Measurements from ENCODE around the gene TPM1. TPM values are rescaled to one million over a fixed set of nuclear protein-coding genes. Genes with fewer than 3 reads are reported as not detected.

The TPM1 gene
- total and polyA plus RNA-seq, 3 experiments from 2014 or later: 8.3 to 9.9 (median 9.4) TPM

GRCh38 chr15:63072023-63072650 lies 29.6 kb downstream of the TPM1 start:
- no peak overlapping the region for H3K4me3 Mint-ChIP-seq

GRCh38 chr15:63072809-63073277 lies 30.3 kb downstream of the TPM1 start:
- Mint-ChIP-seq H3K4me1 (peaks cover 3 to 13% (median 11%) of the 10 kb centered on the region in 3 donors), H3K27ac (no peak overlapping the region), H3K27me3 (peaks cover 0 to 3% of the 10 kb centered on the region in 2 donors), H3K36me3 (peaks cover 5 to 19% (median 18%) of the 10 kb centered on the region in 3 donors), H3K4me3 (no peak overlapping the region), H3K9me3 (no peaks in the 10 kb centered on the region)
- no peaks in the 10 kb centered on the region for H3K9me3 ChIP-seq (ENCODE audit: low read length)
- DNase-seq: no peak
- H3K4me1 ChIP-seq (ENCODE audit: insufficient read depth, low read length): no peaks in the 10 kb centered on the region
- H3K4me3 ChIP-seq (ENCODE audit: low read length): no peak overlapping the region
- H3K27ac ChIP-seq (ENCODE audit: low read depth, low read length): no peak overlapping the region
- no peaks in the 10 kb centered on the region for H3K27me3 ChIP-seq (ENCODE audit: insufficient read depth, low read length, poor library complexity, severe bottlenecking)
- H3K36me3 ChIP-seq (ENCODE audit: insufficient read depth, low read length): peaks cover 5% of the 10 kb centered on the region
- ChIA-PET CTCF (interaction anchor here (1.5 kb wide), 1 partner anchor 25 kb away, joined by 7 read pairs; no protein-coding TSS in a partner anchor), POLR2A (no interaction called here)

More at GRCh38 chr15:63072023-63072650, 29.6 kb downstream of the TPM1 start:
- Mint-ChIP-seq H3K4me1 (peaks cover 3 to 11% (median 11%) of the 10 kb centered on the region in 3 donors), H3K27ac (no peak overlapping the region), H3K27me3 (peaks cover 0 to 2% of the 10 kb centered on the region in 2 donors), H3K9me3 (no peaks in the 10 kb centered on the region), H3K36me3 (peaks cover 5 to 22% (median 18%) of the 10 kb centered on the region in 3 donors)
- Histone ChIP-seq H3K27ac (ENCODE audit: low read depth, low read length) (no peak overlapping the region), H3K4me3 (ENCODE audit: low read length) (no peak overlapping the region), H3K4me1 (ENCODE audit: insufficient read depth, low read length) (no peaks in the 10 kb centered on the region), H3K36me3 (ENCODE audit: insufficient read depth, low read length) (peaks cover 6% of the 10 kb centered on the region), H3K27me3 (ENCODE audit: insufficient read depth, low read length, poor library complexity, severe bottlenecking) (no peaks in the 10 kb centered on the region), H3K9me3 (ENCODE audit: low read length) (no peaks in the 10 kb centered on the region)
- CTCF ChIA-PET: interaction anchor here (1.5 kb wide), 1 partner anchor 24 kb away, joined by 7 read pairs; no protein-coding TSS in a partner anchor
- no peak for DNase-seq
- POLR2A ChIA-PET: no interaction called here

GRCh38 chr15:63073497-63074172 lies 31.1 kb downstream of the TPM1 start:
- Histone ChIP-seq H3K36me3 (ENCODE audit: insufficient read depth, low read length) (no peaks in the 10 kb centered on the region), H3K27me3 (ENCODE audit: insufficient read depth, low read length, poor library complexity, severe bottlenecking) (no peaks in the 10 kb centered on the region), H3K27ac (ENCODE audit: low read depth, low read length) (no peak overlapping the region), H3K4me3 (ENCODE audit: low read length) (no peak overlapping the region), H3K4me1 (ENCODE audit: insufficient read depth, low read length) (no peaks in the 10 kb centered on the region), H3K9me3 (ENCODE audit: low read length) (no peaks in the 10 kb centered on the region)
- no peak for DNase-seq
- Mint-ChIP-seq H3K27ac (peak overlapping the region in 1 of 8 donors; percentile 14), H3K27me3 (peaks cover 3 to 5% of the 10 kb centered on the region in 2 donors), H3K9me3 (no peaks in the 10 kb centered on the region), H3K36me3 (peaks cover 0 to 14% (median 12%) of the 10 kb centered on the region in 3 donors), H3K4me1 (peaks cover 3 to 13% (median 11%) of the 10 kb centered on the region in 3 donors), H3K4me3 (no peak overlapping the region)
- CTCF ChIA-PET: interaction anchor here (1.5 kb wide), 1 partner anchor 25 kb away, joined by 7 read pairs; no protein-coding TSS in a partner anchor
- POLR2A ChIA-PET: no interaction called here

GRCh38 chr15:63075015-63075983 lies 32.8 kb downstream of the TPM1 start:
- no peaks in the 10 kb centered on the region for H3K9me3 ChIP-seq (ENCODE audit: low read length)
- ChIA-PET POLR2A (no interaction called here), CTCF (no interaction called here)
- no peak for DNase-seq
- Mint-ChIP-seq H3K4me3 (peak overlapping the region in 1 of 7 donors; percentile 33), H3K9me3 (no peaks in the 10 kb centered on the region), H3K27me3 (peaks cover 6 to 17% of the 10 kb centered on the region in 2 donors), H3K36me3 (peaks cover 0 to 12% (median 8%) of the 10 kb centered on the region in 3 donors), H3K4me1 (peaks cover 3 to 13% (median 11%) of the 10 kb centered on the region in 3 donors), H3K27ac (peak overlapping the region in 1 of 8 donors; percentile 31)
- no peaks in the 10 kb centered on the region for H3K36me3 ChIP-seq (ENCODE audit: insufficient read depth, low read length)
- H3K4me3 ChIP-seq (ENCODE audit: low read length): no peak overlapping the region
- no peaks in the 10 kb centered on the region for H3K27me3 ChIP-seq (ENCODE audit: insufficient read depth, low read length, poor library complexity, severe bottlenecking)
- H3K27ac ChIP-seq (ENCODE audit: low read depth, low read length): no peak overlapping the region
- no peaks in the 10 kb centered on the region for H3K4me1 ChIP-seq (ENCODE audit: insufficient read depth, low read length)

- Histone ChIP-seq H3K9me3 (ENCODE audit: low read length) (no peaks in the 10 kb centered on the region), H3K27ac (ENCODE audit: low read depth, low read length) (no peak overlapping the region), H3K4me1 (ENCODE audit: insufficient read depth, low read length) (no peaks in the 10 kb centered on the region), H3K36me3 (ENCODE audit: insufficient read depth, low read length) (no peaks in the 10 kb centered on the region), H3K27me3 (ENCODE audit: insufficient read depth, low read length, poor library complexity, severe bottlenecking) (no peaks in the 10 kb centered on the region), H3K4me3 (ENCODE audit: low read length) (no peak overlapping the region)
- peaks cover 0 to 6% (median 1%) of the 10 kb centered on the region in 3 donors for H3K36me3 Mint-ChIP-seq
- peak overlapping the region in 1 of 8 donors; percentile 61 for H3K27ac Mint-ChIP-seq
- H3K27me3 Mint-ChIP-seq: peaks cover 8 to 25% of the 10 kb centered on the region in 2 donors
- POLR2A ChIA-PET: no interaction called here
- DNase-seq: no peak
- CTCF ChIA-PET: no interaction called here
- peaks cover 3 to 13% (median 11%) of the 10 kb centered on the region in 3 donors for H3K4me1 Mint-ChIP-seq
- no peak overlapping the region for H3K4me3 Mint-ChIP-seq
- no peaks in the 10 kb centered on the region for H3K9me3 Mint-ChIP-seq
These were observed 33.6 kb downstream of the TPM1 start for GRCh38 chr15:63075984-63076713.

GRCh38 chr15:63076714-63077046 lies 34.1 kb downstream of the TPM1 start:
- Histone ChIP-seq H3K9me3 (ENCODE audit: low read length) (no peaks in the 10 kb centered on the region), H3K27ac (ENCODE audit: low read depth, low read length) (no peak overlapping the region), H3K4me1 (ENCODE audit: insufficient read depth, low read length) (no peaks in the 10 kb centered on the region), H3K4me3 (ENCODE audit: low read length) (no peak overlapping the region), H3K36me3 (ENCODE audit: insufficient read depth, low read length) (no peaks in the 10 kb centered on the region), H3K27me3 (ENCODE audit: insufficient read depth, low read length, poor library complexity, severe bottlenecking) (no peaks in the 10 kb centered on the region)
- Mint-ChIP-seq H3K9me3 (no peaks in the 10 kb centered on the region), H3K27ac (peak overlapping the region in 1 of 8 donors; percentile 72), H3K4me3 (no peak overlapping the region), H3K36me3 (peaks cover 0 to 5% (median 0%) of the 10 kb centered on the region in 3 donors), H3K27me3 (peaks cover 10 to 28% of the 10 kb centered on the region in 2 donors), H3K4me1 (peaks cover 3 to 13% (median 11%) of the 10 kb centered on the region in 3 donors)
- ChIA-PET POLR2A (no interaction called here), CTCF (no interaction called here)
- DNase-seq: no peak

GRCh38 chr15:63077952-63078351 lies 35.4 kb downstream of the TPM1 start:
- Histone ChIP-seq H3K4me1 (ENCODE audit: insufficient read depth, low read length) (no peaks in the 10 kb centered on the region), H3K4me3 (ENCODE audit: low read length) (no peak overlapping the region), H3K27me3 (ENCODE audit: insufficient read depth, low read length, poor library complexity, severe bottlenecking) (no peaks in the 10 kb centered on the region), H3K27ac (ENCODE audit: low read depth, low read length) (no peak overlapping the region), H3K9me3 (ENCODE audit: low read length) (no peaks in the 10 kb centered on the region), H3K36me3 (ENCODE audit: insufficient read depth, low read length) (no peaks in the 10 kb centered on the region)
- ChIA-PET CTCF (interaction anchor here (1.1 to 1.6 kb wide), 2 partner anchors 16 to 30 kb away, joined by 3 read pairs; no protein-coding TSS in a partner anchor), POLR2A (no interaction called here)
- DNase-seq: no peak
- peaks cover 0 to 4% (median 0%) of the 10 kb centered on the region in 3 donors for H3K36me3 Mint-ChIP-seq
- no peaks in the 10 kb centered on the region for H3K9me3 Mint-ChIP-seq
- peaks cover 3 to 13% (median 11%) of the 10 kb centered on the region in 3 donors for H3K4me1 Mint-ChIP-seq
- H3K27me3 Mint-ChIP-seq: peaks cover 10 to 30% of the 10 kb centered on the region in 2 donors
- no peak overlapping the region for H3K27ac Mint-ChIP-seq
- H3K4me3 Mint-ChIP-seq: no peak overlapping the region
